H1 (cell line): ENCODE data around the gene ICAM2. TPM values are rescaled to one million over a fixed set of nuclear protein-coding genes. Genes with fewer than 3 reads are reported as not detected.

ENCODE experiments used
- BCL11A ChIP-seq, 2 experiments: IDR thresholded peaks; one replicate each; pipeline ENCODE4 v1.6.1; 2011; ENCODE audit warnings: low read depth in 2 of 2, low read length in 2 of 2, mild to moderate bottlenecking in 2 of 2
- SIRT6 ChIP-seq: IDR thresholded peaks from one replicate; pipeline ENCODE4 v1.7.1; 2012; ENCODE audit warnings: low read length, inconsistent platforms
- polyA plus RNA-seq, 7 experiments: library from polyadenylated mRNA; depleted of rRNA in 3 of 7; stranded (reverse) in 5 of 7; unstranded in 2 of 7; fragments of >200 nt in 5 of 7; fragments of 200-250 nt in 2 of 7; gene quantifications; 1 replicate in 5 of 7; 2 replicates in 1 of 7; 4 replicates in 1 of 7; pipeline versions ENCODE4 v1.2.1 to v1.2.3, GENCODE V29; 2011 to 2013; ENCODE audit warnings: missing spikeins in 2 of 7, mixed read lengths in 2 of 7
- total RNA-seq: library from RNA; stranded (reverse); fragmentation: NEBNext Ultra II Directional; extraction: Animal tissue kit (Norgen Biotek cat#: 25700); gene quantifications from 2 replicates; pipeline ENCODE4 v1.2.1, GENCODE V29; 2021
- TF ChIP-seq, protein P1 (sequence below): fragments of 300-600 bp; sonication (generic); IDR thresholded peaks from 2 replicates; pipeline ENCODE4 v1.7.1; 2012; ENCODE audit warnings: low read length, moderate library complexity, mild to moderate bottlenecking, inconsistent platforms; ENCODE audit not compliant: insufficient replicate concordance

The ICAM2 gene
- total and polyA plus RNA-seq, 2 of the 8 experiments (the other 6 are each of a cell fraction or from before 2014, with no cell fraction given) = 0.45 to 0.63 TPM

DNA sequence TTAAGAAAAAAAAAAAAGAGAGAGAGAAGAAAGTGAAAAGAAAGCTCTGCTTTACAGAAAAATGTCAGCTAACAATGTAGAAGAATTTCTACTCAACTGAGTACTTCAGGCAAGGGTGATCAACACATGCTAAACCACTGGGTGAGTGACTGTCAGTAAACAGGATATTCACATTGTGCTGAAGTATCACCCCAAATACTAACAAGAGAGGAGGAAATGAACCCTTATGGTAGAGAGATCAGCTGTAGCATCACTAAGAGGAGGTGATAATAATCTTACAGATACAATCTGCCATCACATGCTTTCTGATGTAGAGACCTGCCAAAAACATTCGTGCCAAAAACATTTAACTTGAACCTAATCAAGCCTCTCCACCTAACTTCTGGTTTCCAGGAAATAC is 30.7 kb upstream of the ICAM2 start (continued):
- TF ChIP-seq, protein P1, sequence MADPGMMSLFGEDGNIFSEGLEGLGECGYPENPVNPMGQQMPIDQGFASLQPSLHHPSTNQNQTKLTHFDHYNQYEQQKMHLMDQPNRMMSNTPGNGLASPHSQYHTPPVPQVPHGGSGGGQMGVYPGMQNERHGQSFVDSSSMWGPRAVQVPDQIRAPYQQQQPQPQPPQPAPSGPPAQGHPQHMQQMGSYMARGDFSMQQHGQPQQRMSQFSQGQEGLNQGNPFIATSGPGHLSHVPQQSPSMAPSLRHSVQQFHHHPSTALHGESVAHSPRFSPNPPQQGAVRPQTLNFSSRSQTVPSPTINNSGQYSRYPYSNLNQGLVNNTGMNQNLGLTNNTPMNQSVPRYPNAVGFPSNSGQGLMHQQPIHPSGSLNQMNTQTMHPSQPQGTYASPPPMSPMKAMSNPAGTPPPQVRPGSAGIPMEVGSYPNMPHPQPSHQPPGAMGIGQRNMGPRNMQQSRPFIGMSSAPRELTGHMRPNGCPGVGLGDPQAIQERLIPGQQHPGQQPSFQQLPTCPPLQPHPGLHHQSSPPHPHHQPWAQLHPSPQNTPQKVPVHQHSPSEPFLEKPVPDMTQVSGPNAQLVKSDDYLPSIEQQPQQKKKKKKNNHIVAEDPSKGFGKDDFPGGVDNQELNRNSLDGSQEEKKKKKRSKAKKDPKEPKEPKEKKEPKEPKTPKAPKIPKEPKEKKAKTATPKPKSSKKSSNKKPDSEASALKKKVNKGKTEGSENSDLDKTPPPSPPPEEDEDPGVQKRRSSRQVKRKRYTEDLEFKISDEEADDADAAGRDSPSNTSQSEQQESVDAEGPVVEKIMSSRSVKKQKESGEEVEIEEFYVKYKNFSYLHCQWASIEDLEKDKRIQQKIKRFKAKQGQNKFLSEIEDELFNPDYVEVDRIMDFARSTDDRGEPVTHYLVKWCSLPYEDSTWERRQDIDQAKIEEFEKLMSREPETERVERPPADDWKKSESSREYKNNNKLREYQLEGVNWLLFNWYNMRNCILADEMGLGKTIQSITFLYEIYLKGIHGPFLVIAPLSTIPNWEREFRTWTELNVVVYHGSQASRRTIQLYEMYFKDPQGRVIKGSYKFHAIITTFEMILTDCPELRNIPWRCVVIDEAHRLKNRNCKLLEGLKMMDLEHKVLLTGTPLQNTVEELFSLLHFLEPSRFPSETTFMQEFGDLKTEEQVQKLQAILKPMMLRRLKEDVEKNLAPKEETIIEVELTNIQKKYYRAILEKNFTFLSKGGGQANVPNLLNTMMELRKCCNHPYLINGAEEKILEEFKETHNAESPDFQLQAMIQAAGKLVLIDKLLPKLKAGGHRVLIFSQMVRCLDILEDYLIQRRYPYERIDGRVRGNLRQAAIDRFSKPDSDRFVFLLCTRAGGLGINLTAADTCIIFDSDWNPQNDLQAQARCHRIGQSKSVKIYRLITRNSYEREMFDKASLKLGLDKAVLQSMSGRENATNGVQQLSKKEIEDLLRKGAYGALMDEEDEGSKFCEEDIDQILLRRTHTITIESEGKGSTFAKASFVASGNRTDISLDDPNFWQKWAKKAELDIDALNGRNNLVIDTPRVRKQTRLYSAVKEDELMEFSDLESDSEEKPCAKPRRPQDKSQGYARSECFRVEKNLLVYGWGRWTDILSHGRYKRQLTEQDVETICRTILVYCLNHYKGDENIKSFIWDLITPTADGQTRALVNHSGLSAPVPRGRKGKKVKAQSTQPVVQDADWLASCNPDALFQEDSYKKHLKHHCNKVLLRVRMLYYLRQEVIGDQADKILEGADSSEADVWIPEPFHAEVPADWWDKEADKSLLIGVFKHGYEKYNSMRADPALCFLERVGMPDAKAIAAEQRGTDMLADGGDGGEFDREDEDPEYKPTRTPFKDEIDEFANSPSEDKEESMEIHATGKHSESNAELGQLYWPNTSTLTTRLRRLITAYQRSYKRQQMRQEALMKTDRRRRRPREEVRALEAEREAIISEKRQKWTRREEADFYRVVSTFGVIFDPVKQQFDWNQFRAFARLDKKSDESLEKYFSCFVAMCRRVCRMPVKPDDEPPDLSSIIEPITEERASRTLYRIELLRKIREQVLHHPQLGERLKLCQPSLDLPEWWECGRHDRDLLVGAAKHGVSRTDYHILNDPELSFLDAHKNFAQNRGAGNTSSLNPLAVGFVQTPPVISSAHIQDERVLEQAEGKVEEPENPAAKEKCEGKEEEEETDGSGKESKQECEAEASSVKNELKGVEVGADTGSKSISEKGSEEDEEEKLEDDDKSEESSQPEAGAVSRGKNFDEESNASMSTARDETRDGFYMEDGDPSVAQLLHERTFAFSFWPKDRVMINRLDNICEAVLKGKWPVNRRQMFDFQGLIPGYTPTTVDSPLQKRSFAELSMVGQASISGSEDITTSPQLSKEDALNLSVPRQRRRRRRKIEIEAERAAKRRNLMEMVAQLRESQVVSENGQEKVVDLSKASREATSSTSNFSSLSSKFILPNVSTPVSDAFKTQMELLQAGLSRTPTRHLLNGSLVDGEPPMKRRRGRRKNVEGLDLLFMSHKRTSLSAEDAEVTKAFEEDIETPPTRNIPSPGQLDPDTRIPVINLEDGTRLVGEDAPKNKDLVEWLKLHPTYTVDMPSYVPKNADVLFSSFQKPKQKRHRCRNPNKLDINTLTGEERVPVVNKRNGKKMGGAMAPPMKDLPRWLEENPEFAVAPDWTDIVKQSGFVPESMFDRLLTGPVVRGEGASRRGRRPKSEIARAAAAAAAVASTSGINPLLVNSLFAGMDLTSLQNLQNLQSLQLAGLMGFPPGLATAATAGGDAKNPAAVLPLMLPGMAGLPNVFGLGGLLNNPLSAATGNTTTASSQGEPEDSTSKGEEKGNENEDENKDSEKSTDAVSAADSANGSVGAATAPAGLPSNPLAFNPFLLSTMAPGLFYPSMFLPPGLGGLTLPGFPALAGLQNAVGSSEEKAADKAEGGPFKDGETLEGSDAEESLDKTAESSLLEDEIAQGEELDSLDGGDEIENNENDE = no peak
- no peak for TF ChIP-seq BCL11A (IDR thresholded peaks at IDR 0.05; ENCODE audit: low read depth in 2 of 2, low read length in 2 of 2)
- no peak for TF ChIP-seq SIRT6
